Measurements from ENCODE around the gene IPCEF1. TPM values are rescaled to one million over a fixed set of nuclear protein-coding genes. Genes with fewer than 3 reads are reported as not detected.

IPCEF1 gene
- total RNA-seq, 1 experiment from 2014 or later, result 0.13 TPM

GRCh38 chr6:154125421-154125820, 231.2 kb downstream of the IPCEF1 start:
- in situ Hi-C loops (cut with HindIII; ENCODE audit: low pct_unique_long_range_greater_than_20kb, low sequenced_read_pairs), result no loop called here
- no peak for DNase-seq (ENCODE audit: low read depth, low spot score)

- DNase-seq (ENCODE audit: low read depth, low spot score), result peak; percentile 97
- in situ Hi-C loops (cut with HindIII; ENCODE audit: low pct_unique_long_range_greater_than_20kb, low sequenced_read_pairs), result no loop called here
Measured at GRCh38 chr6:154123155-154123956, 233.2 kb downstream of the IPCEF1 start.

- no peak for DNase-seq (ENCODE audit: low read depth, low spot score)
- in situ Hi-C loops (cut with HindIII; ENCODE audit: low pct_unique_long_range_greater_than_20kb, low sequenced_read_pairs), result no loop called here
Measured at GRCh38 chr6:154122195-154122925, 234.2 kb downstream of the IPCEF1 start.

- in situ Hi-C loops (cut with HindIII; ENCODE audit: low pct_unique_long_range_greater_than_20kb, low sequenced_read_pairs), result no loop called here
- no peak for DNase-seq (ENCODE audit: low read depth, low spot score)
Measured at GRCh38 chr6:154117485-154117884, 239.1 kb downstream of the IPCEF1 start.

GRCh38 chr6:154113392-154113791, 243.2 kb downstream of the IPCEF1 start:
- DNase-seq (ENCODE audit: low read depth, low spot score), result no peak
- in situ Hi-C loops (cut with HindIII; ENCODE audit: low pct_unique_long_range_greater_than_20kb, low sequenced_read_pairs), result no loop called here

GRCh38 chr6:154112181-154112809, 244.3 kb downstream of the IPCEF1 start:
- no peak for DNase-seq (ENCODE audit: low read depth, low spot score)
- in situ Hi-C loops (cut with HindIII; ENCODE audit: low pct_unique_long_range_greater_than_20kb, low sequenced_read_pairs), result no loop called here

- in situ Hi-C loops (cut with HindIII; ENCODE audit: low pct_unique_long_range_greater_than_20kb, low sequenced_read_pairs), result no loop called here
- no peak for DNase-seq (ENCODE audit: low read depth, low spot score)
Measured at GRCh38 chr6:154111025-154111424, 245.6 kb downstream of the IPCEF1 start.

GRCh38 chr6:154106251-154106650, 250.4 kb downstream of the IPCEF1 start:
- no peak for DNase-seq (ENCODE audit: low read depth, low spot score)
- in situ Hi-C loops (cut with HindIII; ENCODE audit: low pct_unique_long_range_greater_than_20kb, low sequenced_read_pairs), result no loop called here

Other genes with a start within 250 kb of the IPCEF1 start
- gene CNKSR3, start 153.9 kb upstream of the IPCEF1 start, total RNA-seq (2014; rRNA removed; shearing (Covaris generic)), result 6.7 and 8.3 TPM in 2 replicates